GM21717 (cell line): ENCODE data around the gene LSAMP.
A peak's percentile ranks its signal among the peaks of the same experiment; 100 is the strongest.
"Not testable (repeated sequence)": the region's sequence is repeated elsewhere in the genome, so short reads cannot be mapped to it uniquely, and the experiment has no call there.

Experiments
- ATAC-seq: cut with Tn5 transposase; IDR thresholded peaks from one replicate; pipeline ENCODE4 v1.9.1; 2021; ENCODE audit warnings: mild to moderate bottlenecking, moderate library complexity; ENCODE audit not compliant: unreplicated experiment

LSAMP gene

GRCh38 chr3:115823083-115823482, 622.2 kb downstream of the LSAMP start:
- ATAC-seq: no peak

- ATAC-seq: no peak
Observed at GRCh38 chr3:115822579-115822978, 622.7 kb downstream of the LSAMP start.

GRCh38 chr3:115819785-115820384, 625.4 kb downstream of the LSAMP start:
- ATAC-seq: peak; percentile 92

GRCh38 chr3:115814778-115815380, 630.4 kb downstream of the LSAMP start:
- ATAC-seq: no peak

GRCh38 chr3:115814006-115814405, 631.3 kb downstream of the LSAMP start:
- no peak for ATAC-seq

GRCh38 chr3:115808816-115809215, 636.5 kb downstream of the LSAMP start:
- ATAC-seq: no peak

- ATAC-seq: no peak
Observed at GRCh38 chr3:115808244-115808643, 637.0 kb downstream of the LSAMP start.

- ATAC-seq: no peak
Observed at GRCh38 chr3:115806501-115806900, 638.8 kb downstream of the LSAMP start.

GRCh38 chr3:115805520-115805919, 639.8 kb downstream of the LSAMP start:
- ATAC-seq: no peak

GRCh38 chr3:115804713-115805119, 640.6 kb downstream of the LSAMP start:
- no peak for ATAC-seq

GRCh38 chr3:115804200-115804599, 641.1 kb downstream of the LSAMP start:
- ATAC-seq: no peak

- no peak for ATAC-seq
Observed at GRCh38 chr3:115803661-115804060, 641.6 kb downstream of the LSAMP start.

- ATAC-seq: no peak
Observed at GRCh38 chr3:115800489-115801075, 644.7 kb downstream of the LSAMP start.

- ATAC-seq: not testable (repeated sequence)
Observed at GRCh38 chr3:115800065-115800464, 645.2 kb downstream of the LSAMP start.

GRCh38 chr3:115792206-115792955, 652.9 kb downstream of the LSAMP start:
- ATAC-seq: no peak

- ATAC-seq: not testable (repeated sequence)
Observed at GRCh38 chr3:115791271-115792153, 653.8 kb downstream of the LSAMP start.

GRCh38 chr3:115790759-115791158, 654.5 kb downstream of the LSAMP start:
- peak; percentile 64 for ATAC-seq

- ATAC-seq: no peak
Observed at GRCh38 chr3:115789481-115789880, 655.8 kb downstream of the LSAMP start.

GRCh38 chr3:115788921-115789470, 656.3 kb downstream of the LSAMP start:
- ATAC-seq: no peak

- no peak for ATAC-seq
Observed at GRCh38 chr3:115787818-115788217, 657.5 kb downstream of the LSAMP start.
